Activated CD8-positive, alpha-beta memory T cell treated with anti-CD3 and anti-CD28 coated beads, Interleukin-2, amount 50 U/mL, for 24 hours (primary cell): Measurements from ENCODE around the gene PACS1.

Source experiments
- DNase-seq: peaks from one replicate; pipeline ENCODE4 v3.0.0-alpha.2; 2020; ENCODE audit errors: extremely low read depth

PACS1 gene

GRCh38 chr11:66142370-66143263 is 72.5 kb downstream of the PACS1 start:
- DNase-seq, result no peak

- DNase-seq, result no peak
These were observed 73.1 kb downstream of the PACS1 start for GRCh38 chr11:66143264-66143566.

- DNase-seq, result no peak
These were observed 74.1 kb downstream of the PACS1 start for GRCh38 chr11:66143996-66144678.

- no peak for DNase-seq
These were observed 76.0 kb downstream of the PACS1 start for GRCh38 chr11:66146074-66146473.

- DNase-seq, result no peak
These were observed 76.9 kb downstream of the PACS1 start for GRCh38 chr11:66146940-66147339.

- no peak for DNase-seq
These were observed 80.1 kb downstream of the PACS1 start for GRCh38 chr11:66150140-66150539.

- no peak for DNase-seq
These were observed 80.7 kb downstream of the PACS1 start for GRCh38 chr11:66150725-66151124.

GRCh38 chr11:66151273-66151672 is 81.2 kb downstream of the PACS1 start:
- no peak for DNase-seq

- no peak for DNase-seq
These were observed 84.0 kb downstream of the PACS1 start for GRCh38 chr11:66154109-66154508.

- no peak for DNase-seq
These were observed 85.5 kb downstream of the PACS1 start for GRCh38 chr11:66155387-66156073.

GRCh38 chr11:66157182-66157864 is 87.3 kb downstream of the PACS1 start:
- no peak for DNase-seq

GRCh38 chr11:66158156-66158555 is 88.1 kb downstream of the PACS1 start:
- no peak for DNase-seq

- no peak for DNase-seq
These were observed 89.4 kb downstream of the PACS1 start for GRCh38 chr11:66159324-66159984.

GRCh38 chr11:66160709-66161108 is 90.6 kb downstream of the PACS1 start:
- DNase-seq, result no peak

GRCh38 chr11:66168289-66168688 is 98.2 kb downstream of the PACS1 start:
- DNase-seq, result no peak

GRCh38 chr11:66172146-66172545 is 102.1 kb downstream of the PACS1 start:
- no peak for DNase-seq

GRCh38 chr11:66176650-66177049 is 106.6 kb downstream of the PACS1 start:
- DNase-seq, result no peak

- no peak for DNase-seq
These were observed 108.1 kb downstream of the PACS1 start for GRCh38 chr11:66178183-66178582.

GRCh38 chr11:66178871-66179270 is 108.8 kb downstream of the PACS1 start:
- DNase-seq, result no peak

GRCh38 chr11:66181632-66182315 is 111.7 kb downstream of the PACS1 start:
- DNase-seq, result no peak

GRCh38 chr11:66183494-66184048 is 113.5 kb downstream of the PACS1 start:
- DNase-seq, result no peak
